ENCODE data around the gene ACP7.
"Not testable (repeated sequence)": the region's sequence is repeated elsewhere in the genome, so short reads cannot be mapped to it uniquely, and the experiment has no call there.

The ACP7 gene

GRCh38 chr19:39083983-39084731 lies at the start of gene ACP7:
TSS of gene ACP7 (plus strand) at chr19:39084368. CDS start at chr19:39085270, 902 bp downstream.
- no peak for FAIRE-seq

GRCh38 chr19:39036581-39036980 lies 47.6 kb upstream of the ACP7 start:
- DNase-seq (ENCODE audit: insufficient read length, low spot score): no peak
- FAIRE-seq: no peak

More at GRCh38 chr19:39083983-39084731, at the start of gene ACP7:
- DNase-seq (ENCODE audit: insufficient read length, low spot score): no peak

- FAIRE-seq: no peak
- DNase-seq (ENCODE audit: insufficient read length, low spot score): no peak
Measured at GRCh38 chr19:39037194-39037593, 47.0 kb upstream of the ACP7 start.

GRCh38 chr19:39038098-39038497 lies 46.1 kb upstream of the ACP7 start:
- DNase-seq (ENCODE audit: insufficient read length, low spot score): no peak
- FAIRE-seq: no peak

GRCh38 chr19:39045506-39045905 lies 38.7 kb upstream of the ACP7 start:
- no peak for DNase-seq (ENCODE audit: insufficient read length, low spot score)
- FAIRE-seq: no peak

- DNase-seq (ENCODE audit: insufficient read length, low spot score) (no peak), FAIRE-seq (no peak)
Measured at GRCh38 chr19:39046037-39046821, 37.9 kb upstream of the ACP7 start.

GRCh38 chr19:39047073-39047472 lies 37.1 kb upstream of the ACP7 start:
- no peak for DNase-seq (ENCODE audit: insufficient read length, low spot score)

GRCh38 chr19:39052243-39052746 lies 31.9 kb upstream of the ACP7 start:
- FAIRE-seq (no peak), DNase-seq (ENCODE audit: insufficient read length, low spot score) (peak; percentile 49)

More at GRCh38 chr19:39047073-39047472, 37.1 kb upstream of the ACP7 start:
- no peak for FAIRE-seq

GRCh38 chr19:39052846-39053245 lies 31.3 kb upstream of the ACP7 start:
- DNase-seq (ENCODE audit: insufficient read length, low spot score): no peak
- FAIRE-seq: no peak

- FAIRE-seq (no peak), DNase-seq (ENCODE audit: insufficient read length, low spot score) (no peak)
Measured at GRCh38 chr19:39053276-39054090, 30.7 kb upstream of the ACP7 start.

- DNase-seq (ENCODE audit: insufficient read length, low spot score) (no peak), FAIRE-seq (no peak)
Measured at GRCh38 chr19:39054091-39054470, 30.1 kb upstream of the ACP7 start.

- no peak for DNase-seq (ENCODE audit: insufficient read length, low spot score)
- no peak for FAIRE-seq
Measured at GRCh38 chr19:39057615-39058014, 26.6 kb upstream of the ACP7 start.

GRCh38 chr19:39059302-39059701 lies 24.9 kb upstream of the ACP7 start:
- FAIRE-seq: no peak

GRCh38 chr19:39060171-39060570 lies 24.0 kb upstream of the ACP7 start:
- DNase-seq (ENCODE audit: insufficient read length, low spot score): no peak
- no peak for FAIRE-seq

More at GRCh38 chr19:39059302-39059701, 24.9 kb upstream of the ACP7 start:
- no peak for DNase-seq (ENCODE audit: insufficient read length, low spot score)

GRCh38 chr19:39064405-39064804 lies 19.8 kb upstream of the ACP7 start:
- FAIRE-seq: no peak
- no peak for DNase-seq (ENCODE audit: insufficient read length, low spot score)

- DNase-seq (ENCODE audit: insufficient read length, low spot score): no peak
- FAIRE-seq: no peak
Measured at GRCh38 chr19:39065928-39066327, 18.2 kb upstream of the ACP7 start.

GRCh38 chr19:39067104-39067503 lies 17.1 kb upstream of the ACP7 start:
- FAIRE-seq (no peak), DNase-seq (ENCODE audit: insufficient read length, low spot score) (no peak)

GRCh38 chr19:39068259-39068658 lies 15.9 kb upstream of the ACP7 start:
- not testable (repeated sequence) for FAIRE-seq; DNase-seq (ENCODE audit: insufficient read length, low spot score)

- FAIRE-seq (no peak), DNase-seq (ENCODE audit: insufficient read length, low spot score) (no peak)
Measured at GRCh38 chr19:39070888-39071287, 13.3 kb upstream of the ACP7 start.

GRCh38 chr19:39074205-39074692 lies 9.9 kb upstream of the ACP7 start:
- DNase-seq (ENCODE audit: insufficient read length, low spot score): no peak
- no peak for FAIRE-seq

- FAIRE-seq: no peak
Measured at GRCh38 chr19:39074942-39075341, 9.2 kb upstream of the ACP7 start.

More at GRCh38 chr19:39074942-39075341, 9.2 kb upstream of the ACP7 start:
- no peak for DNase-seq (ENCODE audit: insufficient read length, low spot score)
